Activated naive CD4-positive, alpha-beta T cell treated with anti-CD3 and anti-CD28 coated beads for 36 hours (primary cell): ENCODE measurements around the gene ITPR1. TPM values are rescaled to one million over a fixed set of nuclear protein-coding genes. Genes with fewer than 3 reads are reported as not detected.

ENCODE experiments used
- CTCF ChIA-PET: fragments of 350-600 bp; sonication (Branson Sonifier 250); formaldehyde crosslinking; loops from one replicate; lab custom pipeline; 2021; ENCODE audit warnings: antibody characterized with exemption; lab: Charles Lee
- DNase-seq: peaks from one replicate; pipeline ENCODE4 v3.0.0-alpha.2; 2020
- H3K27ac Mint-ChIP-seq: one replicate; pipeline ENCODE4 v1.8.0; 2021; ENCODE audit warnings: mild to moderate bottlenecking, mixed read lengths
- H3K27me3 Mint-ChIP-seq: one replicate; pipeline ENCODE4 v1.8.0; 2021; ENCODE audit warnings: low read depth, mixed read lengths
- H3K36me3 Mint-ChIP-seq: one replicate; pipeline ENCODE4 v1.8.0; 2021; ENCODE audit warnings: low read depth, mixed read lengths
- H3K4me1 Mint-ChIP-seq: one replicate; pipeline ENCODE4 v1.8.0; 2021; ENCODE audit warnings: low read depth, mixed read lengths
- H3K4me3 Mint-ChIP-seq: one replicate; pipeline ENCODE4 v1.8.0; 2021; ENCODE audit warnings: mild to moderate bottlenecking, moderate library complexity, mixed read lengths
- H3K9me3 Mint-ChIP-seq: one replicate; pipeline ENCODE4 v1.8.0; 2021; ENCODE audit warnings: mixed read lengths
- intact Hi-C: fragments of 100-400 bp; cut with micrococcal nuclease; formaldehyde crosslinking; loops from one replicate; pipeline ENCODE4 v1.15.1; 2023
- total RNA-seq, 2 experiments: library from RNA; stranded (reverse); gene quantifications; one replicate each; pipeline ENCODE4 v1.2.3, GENCODE V29; 2021

The ITPR1 gene
- total RNA-seq, 2 experiments from 2014 or later = 38.5 to 41.1 TPM

GRCh38 chr3:4729061-4729973 is 236.2 kb downstream of the ITPR1 start:
- intact Hi-C loops = no loop called here
- H3K36me3 Mint-ChIP-seq = peaks cover 1% of the 10 kb centered on the region
- H3K4me1 Mint-ChIP-seq = peaks cover 4% of the 10 kb centered on the region
- H3K27me3 Mint-ChIP-seq = no peaks in the 10 kb centered on the region
- CTCF ChIA-PET = interaction anchor here (0.6 to 1.2 kb wide), 4 partner anchors 8 to 299 kb away, joined by 3 to 8 read pairs (median 4); no protein-coding TSS in a partner anchor
- no peak overlapping the region for H3K4me3 Mint-ChIP-seq
- no peak for DNase-seq
- H3K27ac Mint-ChIP-seq = no peak overlapping the region
- H3K9me3 Mint-ChIP-seq = no peaks in the 10 kb centered on the region

DNA sequence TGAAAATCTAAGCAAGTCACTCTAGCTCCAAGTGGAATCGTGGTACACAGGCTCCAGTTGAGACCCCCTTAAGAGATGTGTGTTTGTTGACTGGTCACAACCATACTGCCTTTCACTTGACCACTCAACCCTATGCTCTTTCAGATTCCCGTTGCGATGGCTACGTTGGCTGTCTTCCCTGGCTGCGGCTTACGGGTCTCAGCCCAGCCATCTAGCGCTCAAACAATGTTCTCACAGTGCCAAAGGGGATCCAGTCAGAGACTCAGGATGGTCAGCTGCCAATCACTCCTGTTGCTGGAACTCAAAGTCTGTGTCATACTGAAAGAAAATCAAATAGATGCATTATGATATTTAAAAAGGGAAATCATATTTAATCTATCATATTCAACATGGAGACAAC is 237.6 kb downstream of the ITPR1 start:
- Mint-ChIP-seq H3K36me3 (peaks cover 6% of the 10 kb centered on the region), H3K9me3 (no peaks in the 10 kb centered on the region)
- CTCF ChIA-PET = no interaction called here

GRCh38 chr3:4731543-4732111 is 238.5 kb downstream of the ITPR1 start:
- H3K27ac Mint-ChIP-seq = no peak overlapping the region

More for the DNA sequence above, 237.6 kb downstream of the ITPR1 start:
- peaks cover 10% of the 10 kb centered on the region for H3K4me1 Mint-ChIP-seq
- H3K27ac Mint-ChIP-seq = no peak overlapping the region
- intact Hi-C loops = no loop called here
- H3K4me3 Mint-ChIP-seq = no peak overlapping the region
- no peak for DNase-seq
- no peaks in the 10 kb centered on the region for H3K27me3 Mint-ChIP-seq

GRCh38 chr3:4732925-4733324 is 239.8 kb downstream of the ITPR1 start:
- Mint-ChIP-seq H3K4me3 (no peak overlapping the region), H3K27ac (no peak overlapping the region), H3K36me3 (peaks cover 20% of the 10 kb centered on the region), H3K27me3 (no peaks in the 10 kb centered on the region), H3K9me3 (no peaks in the 10 kb centered on the region), H3K4me1 (peaks cover 30% of the 10 kb centered on the region)
- DNase-seq = no peak
- CTCF ChIA-PET = interaction anchor here (0.6 to 1.3 kb wide), 3 partner anchors 12 to 320 kb away, joined by 3 to 4 read pairs (median 3); no protein-coding TSS in a partner anchor
- intact Hi-C loops = no loop called here

More at GRCh38 chr3:4731543-4732111, 238.5 kb downstream of the ITPR1 start:
- no peak overlapping the region for H3K4me3 Mint-ChIP-seq
- H3K4me1 Mint-ChIP-seq = peaks cover 17% of the 10 kb centered on the region
- no peaks in the 10 kb centered on the region for H3K27me3 Mint-ChIP-seq
- CTCF ChIA-PET = no interaction called here
- intact Hi-C loops = no loop called here
- no peaks in the 10 kb centered on the region for H3K9me3 Mint-ChIP-seq
- peaks cover 8% of the 10 kb centered on the region for H3K36me3 Mint-ChIP-seq
- DNase-seq = no peak

DNA sequence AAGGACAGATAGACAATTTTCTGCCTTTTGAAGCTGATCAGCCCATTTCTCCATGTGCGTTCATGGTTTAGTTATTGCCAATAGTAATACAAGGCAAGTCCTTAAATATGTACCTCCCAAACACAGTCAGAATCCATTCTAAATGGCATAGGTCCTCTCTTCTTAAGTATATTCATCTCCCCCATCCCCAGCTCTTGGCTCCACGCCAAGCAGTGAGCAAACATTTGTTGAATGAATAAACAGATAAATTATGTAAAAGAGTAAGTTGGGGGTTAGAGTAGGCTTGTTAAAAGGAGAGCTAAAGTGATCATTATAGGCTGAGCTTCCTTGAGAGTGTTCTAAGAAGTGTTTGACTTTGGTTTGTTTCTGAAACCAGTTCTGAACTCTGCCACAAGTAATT is 241.3 kb downstream of the ITPR1 start:
- no peak overlapping the region for H3K4me3 Mint-ChIP-seq
- peaks cover 31% of the 10 kb centered on the region for H3K36me3 Mint-ChIP-seq
- no peaks in the 10 kb centered on the region for H3K9me3 Mint-ChIP-seq
- peaks cover 42% of the 10 kb centered on the region for H3K4me1 Mint-ChIP-seq
- DNase-seq = no peak
- no peak overlapping the region for H3K27ac Mint-ChIP-seq
- intact Hi-C loops = no loop called here
- CTCF ChIA-PET = interaction anchor here (0.9 to 1.3 kb wide), 6 partner anchors 12 to 251 kb away, joined by 3 to 4 read pairs (median 4); no protein-coding TSS in a partner anchor
- H3K27me3 Mint-ChIP-seq = no peaks in the 10 kb centered on the region

GRCh38 chr3:4735243-4735642 is 242.1 kb downstream of the ITPR1 start:
- H3K9me3 Mint-ChIP-seq = peaks cover 2% of the 10 kb centered on the region
- H3K27ac Mint-ChIP-seq = no peak overlapping the region
- no peak for DNase-seq
- H3K36me3 Mint-ChIP-seq = peaks cover 39% of the 10 kb centered on the region
- no peak overlapping the region for H3K4me3 Mint-ChIP-seq
- intact Hi-C loops = loop anchor here (5.0 kb wide), 1 partner anchor 72 kb away; no protein-coding TSS in a partner anchor
- CTCF ChIA-PET = interaction anchor here (1.0 to 1.3 kb wide), 3 partner anchors 45 to 250 kb away, joined by 3 to 4 read pairs (median 3); no protein-coding TSS in a partner anchor
- H3K27me3 Mint-ChIP-seq = no peaks in the 10 kb centered on the region
- H3K4me1 Mint-ChIP-seq = peaks cover 49% of the 10 kb centered on the region

- H3K27me3 Mint-ChIP-seq = no peaks in the 10 kb centered on the region
- no peak for DNase-seq
- intact Hi-C loops = loop anchor here (5.0 kb wide), 1 partner anchor 71 kb away; no protein-coding TSS in a partner anchor
- no peak overlapping the region for H3K27ac Mint-ChIP-seq
- H3K9me3 Mint-ChIP-seq = peaks cover 2% of the 10 kb centered on the region
- no peak overlapping the region for H3K4me3 Mint-ChIP-seq
- H3K4me1 Mint-ChIP-seq = peaks cover 60% of the 10 kb centered on the region
- peaks cover 39% of the 10 kb centered on the region for H3K36me3 Mint-ChIP-seq
- CTCF ChIA-PET = no interaction called here
Observed at GRCh38 chr3:4736284-4736861, 243.2 kb downstream of the ITPR1 start.

GRCh38 chr3:4738737-4739274 is 245.7 kb downstream of the ITPR1 start:
- intact Hi-C loops = loop anchor here (5.0 kb wide), 1 partner anchor 68 kb away; no protein-coding TSS in a partner anchor
- H3K4me1 Mint-ChIP-seq = peaks cover 61% of the 10 kb centered on the region
- CTCF ChIA-PET = interaction anchor here (0.6 to 1.3 kb wide), 3 partner anchors 18 to 338 kb away, joined by 3 to 5 read pairs (median 4); no protein-coding TSS in a partner anchor
- H3K27ac Mint-ChIP-seq = no peak overlapping the region
- H3K9me3 Mint-ChIP-seq = peaks cover 2% of the 10 kb centered on the region
- H3K36me3 Mint-ChIP-seq = peaks cover 39% of the 10 kb centered on the region
- H3K27me3 Mint-ChIP-seq = no peaks in the 10 kb centered on the region
- DNase-seq = no peak
- H3K4me3 Mint-ChIP-seq = no peak overlapping the region

- Mint-ChIP-seq H3K27me3 (no peaks in the 10 kb centered on the region), H3K36me3 (peaks cover 39% of the 10 kb centered on the region), H3K27ac (peak overlapping the region; percentile 57), H3K4me3 (no peak overlapping the region), H3K4me1 (peaks cover 61% of the 10 kb centered on the region), H3K9me3 (peaks cover 2% of the 10 kb centered on the region)
- CTCF ChIA-PET = interaction anchor here (0.5 to 1.3 kb wide), 4 partner anchors 19 to 314 kb away, joined by 3 to 4 read pairs (median 4); no protein-coding TSS in a partner anchor
- DNase-seq = no peak
- intact Hi-C loops = loop anchor here (5.0 kb wide), 1 partner anchor 68 kb away; no protein-coding TSS in a partner anchor
Observed at GRCh38 chr3:4739289-4740236, 246.4 kb downstream of the ITPR1 start.

DNA sequence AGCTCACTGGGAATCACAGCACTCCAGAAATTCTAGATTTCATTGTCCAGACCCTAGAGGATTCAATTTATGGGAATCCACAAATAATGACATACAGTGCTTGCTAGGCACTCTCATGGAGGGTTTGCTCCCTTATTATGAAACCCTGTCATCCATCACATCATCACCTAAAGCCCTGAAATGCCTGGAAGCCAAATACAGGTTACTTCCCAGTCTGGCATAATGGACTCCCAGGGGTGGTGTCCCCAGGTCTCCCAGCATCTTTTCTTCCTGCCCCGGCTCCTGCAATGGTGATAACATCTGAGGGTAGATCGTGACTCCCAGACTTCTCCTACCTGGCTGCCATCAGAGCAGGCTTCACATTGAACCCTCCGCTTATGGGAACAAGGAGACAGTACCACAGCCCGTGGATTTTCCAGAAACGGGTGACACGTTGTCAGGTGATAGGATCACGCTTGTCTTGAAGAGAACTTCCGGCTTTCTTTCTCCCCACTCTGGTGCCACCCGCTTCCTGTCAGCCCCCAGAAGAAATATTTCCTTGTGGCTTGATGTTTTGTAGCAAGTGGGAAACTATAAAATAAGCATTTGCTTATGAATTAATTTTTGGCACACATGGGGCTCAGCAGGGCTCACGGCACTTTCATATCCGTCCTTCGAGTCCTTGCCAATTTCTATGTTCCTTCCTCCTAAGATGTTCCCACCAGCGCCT is 247.4 kb downstream of the ITPR1 start:
- intact Hi-C loops = no loop called here
- H3K27me3 Mint-ChIP-seq = no peaks in the 10 kb centered on the region
- peaks cover 2% of the 10 kb centered on the region for H3K9me3 Mint-ChIP-seq
- H3K4me3 Mint-ChIP-seq = peak overlapping the region; percentile 35
- peaks cover 55% of the 10 kb centered on the region for H3K4me1 Mint-ChIP-seq
- H3K27ac Mint-ChIP-seq = peak overlapping the region; percentile 57
- peaks cover 37% of the 10 kb centered on the region for H3K36me3 Mint-ChIP-seq
- CTCF ChIA-PET = interaction anchor here (0.5 to 1.1 kb wide), 2 partner anchors 63 to 313 kb away, joined by 4 read pairs; no protein-coding TSS in a partner anchor
- no peak for DNase-seq
